ENCODE measurements around the gene DNAH14.
"Not testable (repeated sequence)": the region's sequence is repeated elsewhere in the genome, so short reads cannot be mapped to it uniquely, and the experiment has no call there.

Gene DNAH14

DNA sequence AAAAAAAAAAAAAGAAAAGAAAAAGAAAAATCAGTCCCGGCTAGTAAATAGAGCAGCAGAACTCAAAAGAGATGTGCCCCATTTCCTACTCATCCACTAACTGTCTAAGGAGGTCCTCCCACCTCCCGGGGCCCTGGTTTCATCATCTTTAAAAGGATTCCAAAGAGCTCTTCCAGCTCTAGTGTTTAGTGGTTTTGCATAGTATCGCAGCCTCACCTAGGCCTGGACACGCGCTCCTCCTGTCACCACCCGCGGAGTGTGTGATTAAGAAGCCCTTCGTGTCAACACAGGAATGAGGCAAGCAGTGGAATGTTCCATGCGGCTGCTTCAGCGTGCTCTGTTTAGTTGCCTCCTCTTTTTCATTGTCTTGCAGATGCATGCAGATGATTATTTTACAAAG, 449.4 kb downstream of the DNAH14 start:
- no peaks in the 10 kb centered on the region for H3K79me2 ChIP-seq (ENCODE audit: insufficient read depth, low read depth)
- no peak overlapping the region for H2AFZ ChIP-seq (ENCODE audit: low read depth)
- no peak overlapping the region for H3K4me3 ChIP-seq (IDR thresholded peaks at IDR 0.05; ENCODE audit: insufficient read depth, low read depth, low read length)
- H3K27ac ChIP-seq: no peak overlapping the region
- no peak overlapping the region for H3K9ac ChIP-seq
- no peaks in the 10 kb centered on the region for H3K4me1 ChIP-seq (ENCODE audit: low read depth, poor library complexity, severe bottlenecking)
- no peaks in the 10 kb centered on the region for H4K20me1 ChIP-seq (ENCODE audit: insufficient read depth)
- H3K36me3 ChIP-seq (ENCODE audit: insufficient read depth): no peaks in the 10 kb centered on the region
- TF ChIP-seq, protein P1, sequence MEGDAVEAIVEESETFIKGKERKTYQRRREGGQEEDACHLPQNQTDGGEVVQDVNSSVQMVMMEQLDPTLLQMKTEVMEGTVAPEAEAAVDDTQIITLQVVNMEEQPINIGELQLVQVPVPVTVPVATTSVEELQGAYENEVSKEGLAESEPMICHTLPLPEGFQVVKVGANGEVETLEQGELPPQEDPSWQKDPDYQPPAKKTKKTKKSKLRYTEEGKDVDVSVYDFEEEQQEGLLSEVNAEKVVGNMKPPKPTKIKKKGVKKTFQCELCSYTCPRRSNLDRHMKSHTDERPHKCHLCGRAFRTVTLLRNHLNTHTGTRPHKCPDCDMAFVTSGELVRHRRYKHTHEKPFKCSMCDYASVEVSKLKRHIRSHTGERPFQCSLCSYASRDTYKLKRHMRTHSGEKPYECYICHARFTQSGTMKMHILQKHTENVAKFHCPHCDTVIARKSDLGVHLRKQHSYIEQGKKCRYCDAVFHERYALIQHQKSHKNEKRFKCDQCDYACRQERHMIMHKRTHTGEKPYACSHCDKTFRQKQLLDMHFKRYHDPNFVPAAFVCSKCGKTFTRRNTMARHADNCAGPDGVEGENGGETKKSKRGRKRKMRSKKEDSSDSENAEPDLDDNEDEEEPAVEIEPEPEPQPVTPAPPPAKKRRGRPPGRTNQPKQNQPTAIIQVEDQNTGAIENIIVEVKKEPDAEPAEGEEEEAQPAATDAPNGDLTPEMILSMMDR (conservative IDR thresholded peaks at IDR 0.05; ENCODE audit: low read depth, low read length): no peak
- H3K4me2 ChIP-seq: no peak overlapping the region
- H3K27me3 ChIP-seq (ENCODE audit: insufficient read depth, low read depth): no peaks in the 10 kb centered on the region

DNA sequence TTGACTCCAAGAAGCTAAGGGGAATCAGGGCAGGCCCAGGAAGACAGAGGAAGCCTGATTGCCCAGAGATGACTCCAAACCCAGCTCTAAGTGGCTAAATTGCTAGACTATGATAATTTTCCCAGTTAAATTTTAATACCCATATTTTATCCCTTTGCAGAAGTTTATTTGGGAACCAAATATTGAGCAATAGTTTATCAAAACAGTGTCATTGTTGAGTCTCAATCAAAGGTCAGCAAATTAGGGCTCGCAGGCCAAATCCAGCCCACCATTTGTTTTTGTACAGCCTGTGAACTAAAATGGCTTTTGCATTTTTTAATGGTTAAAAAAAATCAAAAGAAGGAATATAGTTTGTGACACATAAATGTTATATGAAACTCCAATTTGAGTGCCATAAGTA, 451.2 kb downstream of the DNAH14 start:
- Histone ChIP-seq H3K27me3 (ENCODE audit: insufficient read depth, low read depth) (no peaks in the 10 kb centered on the region), H3K36me3 (ENCODE audit: insufficient read depth) (no peaks in the 10 kb centered on the region), H4K20me1 (ENCODE audit: insufficient read depth) (no peaks in the 10 kb centered on the region), H2AFZ (ENCODE audit: low read depth) (no peak overlapping the region), H3K4me1 (ENCODE audit: low read depth, poor library complexity, severe bottlenecking) (no peaks in the 10 kb centered on the region), H3K27ac (no peak overlapping the region), H3K4me2 (no peak overlapping the region), H3K9ac (no peak overlapping the region), H3K4me3 (IDR thresholded peaks at IDR 0.05; ENCODE audit: insufficient read depth, low read depth, low read length) (no peak overlapping the region), H3K79me2 (ENCODE audit: insufficient read depth, low read depth) (no peaks in the 10 kb centered on the region)
- TF ChIP-seq, protein P1 (conservative IDR thresholded peaks at IDR 0.05; ENCODE audit: low read depth, low read length): no peak

DNA sequence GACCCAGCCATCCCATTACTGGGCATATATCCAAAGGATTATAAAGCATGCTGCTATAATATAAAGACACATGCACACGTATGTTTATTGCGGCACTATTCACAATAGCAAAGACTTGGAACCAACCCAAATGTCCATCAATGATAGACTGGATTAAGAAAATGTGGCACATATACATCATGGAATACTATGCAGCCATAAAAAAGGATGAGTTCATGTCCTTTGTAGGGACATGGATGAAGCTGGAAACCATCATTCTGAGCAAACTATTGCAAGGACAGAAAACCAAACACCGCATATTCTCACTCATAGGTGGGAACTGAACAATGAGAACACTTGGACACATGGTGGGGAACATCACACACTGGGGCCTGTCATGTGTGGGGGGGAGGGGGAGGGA, 457.4 kb downstream of the DNAH14 start:
- not testable (repeated sequence) for H3K4me2 ChIP-seq; H3K27me3 ChIP-seq (ENCODE audit: insufficient read depth, low read depth); H3K4me1 ChIP-seq (ENCODE audit: low read depth, poor library complexity, severe bottlenecking); H3K27ac ChIP-seq; H3K4me3 ChIP-seq (IDR thresholded peaks at IDR 0.05; ENCODE audit: insufficient read depth, low read depth, low read length); H4K20me1 ChIP-seq (ENCODE audit: insufficient read depth); H3K36me3 ChIP-seq (ENCODE audit: insufficient read depth); H2AFZ ChIP-seq (ENCODE audit: low read depth); H3K9ac ChIP-seq; H3K79me2 ChIP-seq (ENCODE audit: insufficient read depth, low read depth)

DNA sequence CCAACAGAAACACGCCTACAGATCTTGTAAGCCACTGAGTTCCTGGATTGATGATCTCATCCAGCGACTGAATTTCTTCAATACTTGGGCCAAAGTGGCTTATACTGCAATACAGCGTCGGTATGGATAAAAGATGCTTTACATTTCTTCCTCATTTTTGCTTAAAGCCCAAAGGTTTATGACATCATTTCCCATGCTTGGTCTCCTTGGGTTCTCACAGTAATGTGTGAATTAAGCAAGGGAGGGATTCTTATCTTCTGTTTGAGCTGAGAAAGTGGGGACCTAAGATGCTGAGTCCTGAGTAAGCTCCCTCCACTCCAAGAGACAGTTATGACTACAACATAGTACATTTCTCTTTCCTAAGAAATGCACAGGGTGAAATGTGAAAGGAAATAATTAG, 458.9 kb downstream of the DNAH14 start:
- H3K4me2 ChIP-seq: no peak overlapping the region
- H3K4me3 ChIP-seq (IDR thresholded peaks at IDR 0.05; ENCODE audit: insufficient read depth, low read depth, low read length): no peak overlapping the region
- H2AFZ ChIP-seq (ENCODE audit: low read depth): no peak overlapping the region
- no peak overlapping the region for H3K9ac ChIP-seq
- no peaks in the 10 kb centered on the region for H3K36me3 ChIP-seq (ENCODE audit: insufficient read depth)
- no peaks in the 10 kb centered on the region for H3K79me2 ChIP-seq (ENCODE audit: insufficient read depth, low read depth)
- H3K27ac ChIP-seq: no peak overlapping the region
- no peaks in the 10 kb centered on the region for H3K4me1 ChIP-seq (ENCODE audit: low read depth, poor library complexity, severe bottlenecking)
- no peaks in the 10 kb centered on the region for H3K27me3 ChIP-seq (ENCODE audit: insufficient read depth, low read depth)
- H4K20me1 ChIP-seq (ENCODE audit: insufficient read depth): no peaks in the 10 kb centered on the region
- TF ChIP-seq, protein P1 (conservative IDR thresholded peaks at IDR 0.05; ENCODE audit: low read depth, low read length): no peak

DNA sequence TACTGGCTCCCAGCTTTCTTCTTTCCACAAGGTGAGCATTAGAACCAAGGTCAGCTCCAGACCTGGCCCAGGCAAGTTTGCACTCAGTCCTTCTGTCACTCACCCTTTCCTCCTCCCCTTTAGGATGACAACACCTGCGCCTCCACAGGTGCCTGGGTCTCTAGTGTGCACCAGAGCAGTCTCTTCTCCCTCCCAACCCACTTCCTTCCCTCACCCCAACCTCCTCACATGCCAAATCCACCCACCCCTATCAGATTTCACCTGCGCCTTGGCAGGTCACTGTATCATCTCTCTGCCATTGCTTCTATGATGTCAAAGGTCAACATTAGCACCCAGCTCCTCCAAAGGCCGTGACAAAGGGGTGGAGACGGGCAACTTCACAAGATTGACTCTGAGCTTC, 460.4 kb downstream of the DNAH14 start:
- TF ChIP-seq, protein P1 (conservative IDR thresholded peaks at IDR 0.05; ENCODE audit: low read depth, low read length): no peak
- H3K79me2 ChIP-seq (ENCODE audit: insufficient read depth, low read depth): no peaks in the 10 kb centered on the region
- no peaks in the 10 kb centered on the region for H3K27me3 ChIP-seq (ENCODE audit: insufficient read depth, low read depth)
- H4K20me1 ChIP-seq (ENCODE audit: insufficient read depth): no peaks in the 10 kb centered on the region
- H3K27ac ChIP-seq: no peak overlapping the region
- H3K4me3 ChIP-seq (IDR thresholded peaks at IDR 0.05; ENCODE audit: insufficient read depth, low read depth, low read length): no peak overlapping the region
- no peaks in the 10 kb centered on the region for H3K36me3 ChIP-seq (ENCODE audit: insufficient read depth)
- H3K9ac ChIP-seq: no peak overlapping the region
- no peak overlapping the region for H3K4me2 ChIP-seq
- no peaks in the 10 kb centered on the region for H3K4me1 ChIP-seq (ENCODE audit: low read depth, poor library complexity, severe bottlenecking)
- H2AFZ ChIP-seq (ENCODE audit: low read depth): no peak overlapping the region
